CD4-positive, alpha-beta memory T cell (primary cell): Measurements from ENCODE around the gene PARP1. TPM values are rescaled to one million over a fixed set of nuclear protein-coding genes. Genes with fewer than 3 reads are reported as not detected.
A peak's percentile ranks its signal among the peaks of the same experiment; 100 is the strongest.

Source experiments
- CTCF ChIA-PET: fragments of 350-600 bp; sonication (Branson Sonifier 250); formaldehyde crosslinking; loops from one replicate; lab custom pipeline; 2021; ENCODE audit warnings: inconsistent platforms; ENCODE audit not compliant: partially characterized antibody; lab: Charles Lee
- POLR2A ChIA-PET: fragments of 350-600 bp; sonication (Branson Sonifier 250); formaldehyde crosslinking; loops from one replicate; lab custom pipeline; 2021; ENCODE audit not compliant: partially characterized antibody; lab: Charles Lee
- DNase-seq, 5 donors: peaks; one replicate each; pipeline versions ENCODE4 v3.0.0 to v3.0.0-alpha.2; 2020 to 2022; ENCODE audit warnings: mixed read lengths in 1 of 5
- H3K27ac ChIP-seq: one replicate; pipeline ENCODE4 v1.7.0; 2013; ENCODE audit warnings: low read depth, low read length
- H3K27me3 ChIP-seq: 2 replicates; pipeline ENCODE4 v1.7.0; 2013; ENCODE audit warnings: mild to moderate bottlenecking, low read length, moderate library complexity; ENCODE audit not compliant: insufficient read depth
- H3K36me3 ChIP-seq: 2 replicates; pipeline ENCODE4 v1.7.0; 2013; ENCODE audit warnings: mild to moderate bottlenecking, low read length, moderate library complexity; ENCODE audit not compliant: insufficient read depth
- H3K4me1 ChIP-seq: 2 replicates; pipeline ENCODE4 v1.7.0; 2013; ENCODE audit warnings: mild to moderate bottlenecking, low read length, moderate library complexity; ENCODE audit not compliant: insufficient read depth
- H3K4me3 ChIP-seq, 2 donors: one replicate each; pipeline ENCODE4 v1.7.0; 2013; ENCODE audit warnings: low read length in 2 of 2, mild to moderate bottlenecking in 1 of 2
- H3K9me3 ChIP-seq, 2 donors: one replicate each; pipeline ENCODE4 v1.7.0; 2013; ENCODE audit warnings: low read length in 2 of 2, control low read depth in 1 of 2; ENCODE audit not compliant: control insufficient read depth in 1 of 2
- H3K27ac Mint-ChIP-seq, 7 donors: one replicate each; pipeline ENCODE4 v1.8.0; 2020 to 2021; ENCODE audit warnings: mixed read lengths in 7 of 7, mild to moderate bottlenecking in 6 of 7, inconsistent platforms in 3 of 7, moderate library complexity in 3 of 7
- H3K27me3 Mint-ChIP-seq, 2 donors: one replicate each; pipeline ENCODE4 v1.8.0; 2020 to 2021; ENCODE audit warnings: mixed read lengths in 2 of 2
- H3K36me3 Mint-ChIP-seq, 2 donors: one replicate each; pipeline ENCODE4 v1.8.0; 2020 to 2021; ENCODE audit warnings: mixed read lengths in 2 of 2, inconsistent platforms in 1 of 2, mild to moderate bottlenecking in 1 of 2
- H3K4me1 Mint-ChIP-seq, 4 donors: one replicate each; pipeline ENCODE4 v1.8.0; 2020 to 2021; ENCODE audit warnings: mixed read lengths in 4 of 4, mild to moderate bottlenecking in 1 of 4
- H3K4me3 Mint-ChIP-seq, 8 donors: one replicate each; pipeline ENCODE4 v1.8.0; 2020 to 2021; ENCODE audit warnings: mixed read lengths in 8 of 8, mild to moderate bottlenecking in 7 of 8, moderate library complexity in 6 of 8, inconsistent platforms in 3 of 8
- H3K9me3 Mint-ChIP-seq, 8 donors: one replicate each; pipeline ENCODE4 v1.8.0; 2020 to 2021; ENCODE audit warnings: mixed read lengths in 8 of 8, mild to moderate bottlenecking in 5 of 8, inconsistent platforms in 3 of 8, moderate library complexity in 1 of 8
- intact Hi-C: fragments of 100-400 bp; cut with micrococcal nuclease; formaldehyde crosslinking; loops from one replicate; pipeline ENCODE4 v1.15.1; 2023
- polyA plus RNA-seq, 2 donors: library from polyadenylated mRNA; unstranded; fragments of 300-500 nt; fragmentation: Illumina TruSeq; gene quantifications; one replicate each; pipeline ENCODE4 v1.2.3, GENCODE V29; 2021
- total RNA-seq, 2 experiments: library from RNA; stranded (reverse); gene quantifications; one replicate each; pipeline ENCODE4 v1.2.3, GENCODE V29; 2021

PARP1 gene
- total and polyA plus RNA-seq, 4 experiments from 2014 or later: 73.0 to 148 (median 125) TPM

DNA sequence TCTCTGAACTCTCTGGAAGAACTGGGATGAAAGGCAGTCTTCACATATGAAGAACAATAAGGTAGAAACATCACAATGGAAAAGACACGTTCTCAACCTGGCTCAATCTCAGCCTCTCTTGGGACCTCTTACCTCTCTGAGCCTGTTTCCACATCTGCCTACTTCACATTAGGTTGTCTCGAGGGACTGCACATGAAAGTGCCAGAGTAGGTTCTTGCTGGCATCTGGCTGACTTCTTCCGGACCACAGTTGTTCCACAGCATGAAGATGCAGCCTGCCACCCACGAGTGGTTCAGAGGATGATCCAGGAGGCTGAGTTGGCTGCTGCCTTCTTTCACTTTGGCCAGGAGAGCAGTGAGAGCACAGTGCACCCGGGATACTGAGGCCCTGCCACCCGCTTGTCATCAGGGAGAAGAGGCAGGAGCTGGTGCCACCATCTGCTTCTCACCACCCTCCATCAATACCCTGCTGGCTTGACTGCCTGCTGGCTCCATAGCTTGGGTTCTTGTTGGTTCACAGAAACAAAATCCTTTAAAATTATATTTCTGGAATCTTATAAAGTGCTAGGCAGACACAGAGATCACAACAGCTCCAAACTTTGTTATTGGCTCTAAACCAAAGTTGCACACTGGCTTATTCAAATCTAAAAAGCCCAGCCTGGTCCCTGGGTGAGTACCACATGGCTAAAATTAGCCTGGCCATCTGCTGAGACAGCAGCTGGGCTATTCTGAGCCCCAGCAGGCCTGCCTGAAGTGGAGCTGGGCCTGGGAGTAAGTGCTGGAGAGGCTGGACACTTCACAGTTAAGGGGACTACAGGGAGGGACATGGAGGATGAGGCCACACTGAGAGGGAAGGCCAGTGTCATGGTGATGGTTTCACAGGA, 52.0 kb downstream of the PARP1 start:
- Histone ChIP-seq H3K9me3 (no peaks in the 10 kb centered on the region), H3K36me3 (peaks cover 23% of the 10 kb centered on the region), H3K4me1 (no peaks in the 10 kb centered on the region), H3K27ac (no peak overlapping the region), H3K27me3 (no peaks in the 10 kb centered on the region), H3K4me3 (no peak overlapping the region)
- H3K4me3 Mint-ChIP-seq: no peak overlapping the region
- H3K27me3 Mint-ChIP-seq: no peaks in the 10 kb centered on the region
- H3K36me3 Mint-ChIP-seq: peaks cover 43% of the 10 kb centered on the region in 2 donors
- DNase-seq: no peak
- CTCF ChIA-PET: no interaction called here
- POLR2A ChIA-PET: no interaction called here
- intact Hi-C loops: no loop called here
- H3K4me1 Mint-ChIP-seq: no peaks in the 10 kb centered on the region
- peak overlapping the region in 3 of 7 donors; percentile 27 to 75 (median 68) for H3K27ac Mint-ChIP-seq
- H3K9me3 Mint-ChIP-seq: no peaks in the 10 kb centered on the region

DNA sequence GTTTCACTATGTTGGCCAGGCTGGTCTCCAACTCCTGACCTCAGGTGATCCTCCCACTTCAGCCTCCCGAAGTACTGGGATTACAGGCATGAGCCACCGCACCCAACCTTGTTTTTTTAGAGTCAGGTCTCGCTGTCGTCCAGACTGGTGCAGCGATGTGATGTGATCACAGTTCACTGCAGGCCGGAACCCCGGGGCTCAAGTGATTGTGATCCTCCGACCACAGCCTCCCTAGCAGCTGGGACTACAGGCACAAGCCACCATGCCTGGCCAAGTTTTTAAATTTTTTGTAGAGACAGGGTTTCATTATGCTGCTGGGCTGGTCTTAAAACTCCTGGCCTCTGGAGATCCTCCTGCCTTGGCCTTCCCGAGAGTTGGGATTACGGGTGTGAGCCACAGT, 52.9 kb downstream of the PARP1 start:
- peaks cover 17% of the 10 kb centered on the region for H3K36me3 ChIP-seq
- H3K4me1 ChIP-seq: no peaks in the 10 kb centered on the region
- ChIA-PET POLR2A (no interaction called here), CTCF (no interaction called here)
- H3K27ac Mint-ChIP-seq: no peak overlapping the region
- peaks cover 34 to 35% of the 10 kb centered on the region in 2 donors for H3K36me3 Mint-ChIP-seq
- no peak overlapping the region for H3K27ac ChIP-seq
- H3K9me3 Mint-ChIP-seq: no peaks in the 10 kb centered on the region
- no peaks in the 10 kb centered on the region for H3K27me3 ChIP-seq
- no peaks in the 10 kb centered on the region for H3K27me3 Mint-ChIP-seq
- no peaks in the 10 kb centered on the region for H3K4me1 Mint-ChIP-seq
- no peaks in the 10 kb centered on the region for H3K9me3 ChIP-seq
- H3K4me3 ChIP-seq: no peak overlapping the region
- intact Hi-C loops: no loop called here
- no peak overlapping the region for H3K4me3 Mint-ChIP-seq
- no peak for DNase-seq

DNA sequence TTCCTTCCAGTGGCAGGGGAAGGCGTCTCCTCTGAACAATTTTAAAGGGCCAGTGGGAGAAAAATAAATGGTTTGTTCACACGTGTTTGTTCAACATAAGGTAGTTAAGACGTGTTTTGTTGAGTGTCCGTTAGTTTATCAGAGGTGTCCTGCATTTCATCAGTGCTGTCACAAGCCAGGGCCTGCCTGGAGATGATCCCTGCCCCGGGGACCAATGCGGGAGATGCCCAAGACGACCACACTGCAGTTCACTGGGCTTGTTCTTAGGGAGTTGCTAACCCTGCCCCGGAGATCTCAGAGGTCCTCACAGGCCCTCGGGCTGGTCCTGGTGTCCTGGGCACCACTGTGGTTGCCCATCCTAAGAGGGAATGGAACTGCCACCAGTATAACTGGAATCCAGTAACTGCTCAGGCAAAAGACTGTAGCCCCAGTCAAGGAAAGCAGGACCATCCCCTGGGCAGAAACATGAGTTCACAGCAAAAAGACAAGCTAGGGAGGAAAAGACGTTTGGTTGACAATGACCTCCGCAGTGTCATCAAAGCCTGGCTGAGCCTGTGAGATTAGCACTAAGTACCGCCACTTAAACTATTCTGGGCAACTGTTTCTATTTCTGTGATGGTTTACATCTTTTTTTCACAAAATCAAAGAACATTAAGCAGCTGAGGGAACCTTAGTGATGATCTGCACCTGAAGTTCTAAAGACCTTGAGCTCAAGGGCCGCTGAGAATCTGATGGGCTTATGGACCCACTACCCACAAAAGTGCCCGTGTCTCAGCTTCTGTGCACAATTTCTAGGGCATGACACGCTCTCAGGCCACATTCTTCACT, 54.0 kb downstream of the PARP1 start:
- H3K36me3 Mint-ChIP-seq: peaks cover 25% of the 10 kb centered on the region in 2 donors
- no peaks in the 10 kb centered on the region for H3K9me3 Mint-ChIP-seq
- intact Hi-C loops: no loop called here
- Histone ChIP-seq H3K27ac (no peak overlapping the region), H3K4me1 (no peaks in the 10 kb centered on the region), H3K4me3 (no peak overlapping the region), H3K36me3 (peaks cover 6% of the 10 kb centered on the region), H3K9me3 (no peaks in the 10 kb centered on the region), H3K27me3 (no peaks in the 10 kb centered on the region)
- CTCF ChIA-PET: no interaction called here
- peak overlapping the region in 2 of 7 donors; percentile 57 to 66 for H3K27ac Mint-ChIP-seq
- POLR2A ChIA-PET: no interaction called here
- H3K27me3 Mint-ChIP-seq: no peaks in the 10 kb centered on the region
- DNase-seq: no peak
- H3K4me1 Mint-ChIP-seq: no peaks in the 10 kb centered on the region
- no peak overlapping the region for H3K4me3 Mint-ChIP-seq

DNA sequence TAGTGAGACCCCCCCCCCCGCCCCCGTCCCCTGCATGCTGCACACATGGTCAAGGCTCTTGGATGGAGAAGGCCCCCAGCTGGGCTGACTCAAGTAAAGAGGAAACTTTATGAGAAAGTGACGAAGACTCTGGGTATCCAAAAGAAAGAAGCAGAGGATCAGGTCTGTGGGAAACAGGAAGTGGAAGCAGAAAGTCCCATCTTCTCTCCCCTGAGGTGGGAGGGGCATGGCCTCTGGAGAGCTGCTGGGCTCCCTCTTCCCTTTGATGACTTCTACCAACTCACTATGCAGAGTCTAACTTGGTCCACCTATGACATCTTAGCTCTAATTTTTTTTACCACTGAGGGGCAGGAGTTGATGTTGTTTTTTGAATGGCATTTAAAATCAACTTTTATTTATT, 56.2 kb downstream of the PARP1 start:
- H3K36me3 ChIP-seq: no peaks in the 10 kb centered on the region
- Mint-ChIP-seq H3K27ac (no peak overlapping the region), H3K9me3 (no peaks in the 10 kb centered on the region), H3K36me3 (peaks cover 5 to 10% of the 10 kb centered on the region in 2 donors), H3K27me3 (no peaks in the 10 kb centered on the region), H3K4me1 (no peaks in the 10 kb centered on the region), H3K4me3 (no peak overlapping the region)
- H3K27me3 ChIP-seq: no peaks in the 10 kb centered on the region
- no peaks in the 10 kb centered on the region for H3K9me3 ChIP-seq
- POLR2A ChIA-PET: no interaction called here
- CTCF ChIA-PET: no interaction called here
- no peaks in the 10 kb centered on the region for H3K4me1 ChIP-seq
- H3K4me3 ChIP-seq: no peak overlapping the region
- no peak for DNase-seq
- H3K27ac ChIP-seq: no peak overlapping the region
- intact Hi-C loops: no loop called here

DNA sequence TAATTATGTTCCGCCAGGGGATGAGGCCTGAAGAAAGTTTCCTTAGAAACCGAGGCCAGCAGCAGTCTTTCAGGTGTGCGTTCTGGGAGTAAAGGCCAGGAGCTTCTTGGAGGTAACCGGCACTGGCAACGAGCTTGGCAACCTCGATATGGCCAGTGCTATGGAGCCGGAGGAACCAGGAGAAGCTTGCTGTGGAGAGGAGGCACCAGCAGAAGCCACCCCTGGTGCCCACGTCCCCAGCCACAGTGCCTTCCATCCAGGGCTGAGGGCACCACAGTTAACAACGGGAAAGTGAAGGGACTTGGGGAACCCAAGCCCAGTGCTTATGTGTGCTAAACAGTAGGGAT, 57.4 kb downstream of the PARP1 start:
- intact Hi-C loops: no loop called here
- ChIA-PET CTCF (no interaction called here), POLR2A (no interaction called here)

DNA sequence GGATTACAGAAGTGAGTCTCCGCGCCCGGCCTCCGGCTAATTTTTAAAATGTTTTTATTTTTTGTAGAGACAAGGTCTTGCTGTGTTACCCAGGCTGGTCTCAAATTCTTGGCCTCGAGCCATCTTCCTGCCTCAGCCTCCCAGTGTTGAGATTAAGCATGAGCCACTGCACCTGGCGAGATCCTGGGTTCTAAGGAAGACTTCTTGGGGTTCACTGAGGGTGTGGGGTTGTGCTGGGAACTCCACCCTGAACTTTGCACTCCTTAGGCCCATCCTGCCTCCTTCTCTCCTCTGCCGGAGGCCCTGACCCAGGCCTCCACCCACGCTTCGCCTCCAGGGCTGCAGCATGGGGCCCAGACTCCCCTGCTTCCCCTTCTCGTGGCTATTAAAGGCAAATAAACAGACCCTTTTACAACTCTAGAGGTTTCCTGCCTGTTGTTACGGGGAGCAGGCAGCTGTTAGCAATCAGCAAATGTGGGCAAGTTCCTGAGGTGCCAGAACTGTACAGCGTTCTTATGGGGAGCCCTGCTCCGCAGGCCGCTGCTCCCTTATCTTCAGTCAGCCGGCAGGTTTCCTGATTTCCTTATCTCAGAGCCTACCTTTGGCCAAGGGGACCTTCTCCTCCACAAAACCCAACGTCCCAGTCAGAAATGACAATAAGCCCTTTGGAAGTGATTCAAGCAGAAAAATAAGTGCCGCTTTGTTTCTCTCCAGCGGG, 57.9 kb downstream of the PARP1 start:
- no peaks in the 10 kb centered on the region for H3K36me3 ChIP-seq
- ChIA-PET POLR2A (no interaction called here), CTCF (no interaction called here)
- DNase-seq: no peak
- Mint-ChIP-seq H3K4me3 (no peak overlapping the region), H3K9me3 (no peaks in the 10 kb centered on the region), H3K36me3 (no peaks in the 10 kb centered on the region), H3K27ac (no peak overlapping the region), H3K4me1 (no peaks in the 10 kb centered on the region), H3K27me3 (no peaks in the 10 kb centered on the region)
- H3K27me3 ChIP-seq: no peaks in the 10 kb centered on the region
- no peak overlapping the region for H3K4me3 ChIP-seq
- intact Hi-C loops: no loop called here
- H3K9me3 ChIP-seq: no peaks in the 10 kb centered on the region
- H3K4me1 ChIP-seq: no peaks in the 10 kb centered on the region
- no peak overlapping the region for H3K27ac ChIP-seq

More for the DNA sequence above, 57.4 kb downstream of the PARP1 start:
- DNase-seq: no peak
- no peaks in the 10 kb centered on the region for H3K27me3 ChIP-seq
- Mint-ChIP-seq H3K27ac (no peak overlapping the region), H3K36me3 (peaks cover 0 to 1% of the 10 kb centered on the region in 2 donors), H3K9me3 (no peaks in the 10 kb centered on the region), H3K4me3 (no peak overlapping the region), H3K27me3 (no peaks in the 10 kb centered on the region), H3K4me1 (no peaks in the 10 kb centered on the region)
- no peaks in the 10 kb centered on the region for H3K9me3 ChIP-seq
- H3K4me3 ChIP-seq: no peak overlapping the region
- H3K4me1 ChIP-seq: no peaks in the 10 kb centered on the region
- H3K36me3 ChIP-seq: no peaks in the 10 kb centered on the region
- H3K27ac ChIP-seq: no peak overlapping the region

DNA sequence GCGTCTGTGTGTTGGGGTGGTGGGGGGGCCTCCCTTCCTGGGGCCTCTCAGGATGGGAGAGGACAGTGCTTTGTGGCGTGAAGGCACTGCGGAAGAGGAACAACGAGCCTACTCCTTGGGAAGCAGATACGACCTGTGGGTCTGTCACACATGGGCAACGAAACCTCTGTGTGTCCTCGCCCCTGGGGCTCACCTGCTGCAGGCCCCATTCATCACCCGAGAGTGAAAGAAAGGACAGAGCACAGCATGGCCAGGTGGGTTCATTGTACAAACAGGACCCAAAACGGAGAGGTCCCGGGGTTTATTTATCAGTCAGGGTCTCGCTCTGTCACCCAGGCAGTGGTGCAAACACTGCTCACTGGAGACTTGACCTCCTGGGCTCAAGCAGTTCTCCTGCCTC, 58.8 kb downstream of the PARP1 start:
- Mint-ChIP-seq H3K36me3 (no peaks in the 10 kb centered on the region), H3K27ac (no peak overlapping the region), H3K27me3 (no peaks in the 10 kb centered on the region), H3K4me3 (no peak overlapping the region), H3K4me1 (no peaks in the 10 kb centered on the region), H3K9me3 (no peaks in the 10 kb centered on the region)
- POLR2A ChIA-PET: no interaction called here
- no peaks in the 10 kb centered on the region for H3K9me3 ChIP-seq
- H3K4me1 ChIP-seq: no peaks in the 10 kb centered on the region
- H3K36me3 ChIP-seq: no peaks in the 10 kb centered on the region
- DNase-seq: no peak
- H3K27me3 ChIP-seq: no peaks in the 10 kb centered on the region
- no peak overlapping the region for H3K27ac ChIP-seq
- CTCF ChIA-PET: no interaction called here
- intact Hi-C loops: no loop called here
- H3K4me3 ChIP-seq: no peak overlapping the region
